Osteocyte (in vitro differentiated cells): Measurements from ENCODE around the gene PDCD2. TPM values are rescaled to one million over a fixed set of nuclear protein-coding genes. Genes with fewer than 3 reads are reported as not detected.

Source experiments
- DNase-seq: peaks from one replicate; pipeline ENCODE4 v3.0.0; 2021; ENCODE audit warnings: mixed read lengths; ENCODE audit not compliant: unreplicated experiment; ENCODE audit errors: extremely low spot score
- H3K27ac Mint-ChIP-seq: one replicate; pipeline ENCODE4 v1.8.0; 2021; ENCODE audit warnings: mild to moderate bottlenecking, mixed read lengths; ENCODE audit not compliant: unreplicated experiment
- H3K27me3 Mint-ChIP-seq: one replicate; pipeline ENCODE4 v1.8.0; 2021; ENCODE audit warnings: mixed read lengths; ENCODE audit not compliant: unreplicated experiment
- H3K36me3 Mint-ChIP-seq: one replicate; pipeline ENCODE4 v1.8.0; 2021; ENCODE audit warnings: mixed read lengths; ENCODE audit not compliant: unreplicated experiment
- H3K4me1 Mint-ChIP-seq: one replicate; pipeline ENCODE4 v1.8.0; 2021; ENCODE audit warnings: mixed read lengths; ENCODE audit not compliant: unreplicated experiment
- H3K4me3 Mint-ChIP-seq: one replicate; pipeline ENCODE4 v1.8.0; 2021; ENCODE audit warnings: mild to moderate bottlenecking, moderate library complexity, mixed read lengths; ENCODE audit not compliant: unreplicated experiment
- H3K9me3 Mint-ChIP-seq: one replicate; pipeline ENCODE4 v1.8.0; 2021; ENCODE audit warnings: mixed read lengths; ENCODE audit not compliant: unreplicated experiment
- CTCF ChIP-seq: fragments of 200-600 bp; sonication (generic); IDR thresholded peaks from 2 replicates; pipeline ENCODE4 v1.5.0; 2021; ENCODE audit warnings: antibody characterized with exemption, mild to moderate bottlenecking, moderate library complexity
- total RNA-seq: library from RNA; stranded (reverse); gene quantifications from 2 replicates; pipeline ENCODE4 v1.2.1, GENCODE V29; 2021

Gene PDCD2
- total RNA-seq, 1 donor from 2014 or later = 60.7 TPM

DNA sequence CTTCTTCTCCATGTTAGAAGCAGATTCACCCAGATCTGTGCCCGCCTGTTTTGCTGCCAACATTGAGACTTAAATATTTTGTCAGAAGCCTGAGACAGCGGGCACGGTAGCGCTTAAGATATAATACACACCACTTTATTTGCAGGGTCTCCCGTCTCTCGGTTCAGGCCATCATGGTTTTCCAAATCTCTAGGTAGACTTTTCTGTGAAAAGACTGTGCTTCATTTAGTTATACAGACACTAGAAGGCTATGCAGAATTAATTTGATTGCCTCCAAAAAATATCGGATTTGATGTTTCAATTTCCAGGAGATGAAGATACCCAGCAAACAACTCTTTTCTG lies 29.7 kb downstream of the PDCD2 start:
- TF ChIP-seq CTCF = no peak
- peaks cover 20% of the 10 kb centered on the region for H3K4me1 Mint-ChIP-seq
- no peak overlapping the region for H3K4me3 Mint-ChIP-seq
- H3K27ac Mint-ChIP-seq = no peak overlapping the region
- H3K9me3 Mint-ChIP-seq = no peaks in the 10 kb centered on the region
- peaks cover 8% of the 10 kb centered on the region for H3K36me3 Mint-ChIP-seq
- no peaks in the 10 kb centered on the region for H3K27me3 Mint-ChIP-seq
- no peak for DNase-seq

- DNase-seq = peak; percentile 97
- H3K9me3 Mint-ChIP-seq = no peaks in the 10 kb centered on the region
- H3K4me3 Mint-ChIP-seq = no peak within 1 kb of the TSS
- peaks cover 7% of the 10 kb centered on the region for H3K36me3 Mint-ChIP-seq
- TF ChIP-seq CTCF = no peak
- H3K27ac Mint-ChIP-seq = no peak within 1 kb of the TSS
- peaks cover 22% of the 10 kb centered on the region for H3K4me1 Mint-ChIP-seq
- H3K27me3 Mint-ChIP-seq = no peaks in the 10 kb centered on the region
These were observed 30.2 kb downstream of the PDCD2 start, which contains the start of gene TBP for GRCh38 chr6:170554013-170554795. TBP (plus strand) TSS chr6:170554369; CDS start chr6:170557030, 2,661 bp downstream.

DNA sequence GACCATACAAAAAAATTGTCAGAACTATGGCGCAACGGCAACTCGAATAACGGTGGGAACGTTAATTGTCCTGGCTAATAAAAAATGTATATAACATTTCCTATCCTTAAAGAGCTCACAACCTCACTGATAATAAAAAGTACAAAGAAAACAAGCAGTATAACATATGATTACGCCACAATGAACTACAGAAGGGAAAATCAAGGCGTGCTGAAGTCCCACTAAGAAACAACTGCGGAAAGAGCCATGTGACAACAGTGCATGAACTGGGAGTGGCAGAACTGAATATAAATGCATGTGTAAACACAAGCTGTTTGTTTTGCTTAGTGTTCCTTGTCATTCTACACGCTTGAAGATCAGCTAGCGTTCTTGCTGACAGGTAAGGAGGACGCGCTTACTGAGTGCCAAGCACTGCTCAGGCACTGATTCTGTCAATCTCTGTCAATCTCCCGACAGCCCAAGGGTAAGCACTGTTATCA lies 30.9 kb downstream of the PDCD2 start:
- Mint-ChIP-seq H3K27me3 (no peaks in the 10 kb centered on the region), H3K4me1 (peaks cover 26% of the 10 kb centered on the region), H3K4me3 (no peak overlapping the region), H3K27ac (no peak overlapping the region), H3K36me3 (peaks cover 9% of the 10 kb centered on the region), H3K9me3 (no peaks in the 10 kb centered on the region)
- DNase-seq = no peak
- TF ChIP-seq CTCF = no peak

GRCh38 chr6:170552765-170553533 lies 31.5 kb downstream of the PDCD2 start, which contains the start of gene PSMB1:
PSMB1 (minus strand) TSS chr6:170553307; CDS start chr6:170553242, 65 bp downstream.
- Mint-ChIP-seq H3K27ac (no peak within 1 kb of the TSS), H3K4me1 (peaks cover 26% of the 10 kb centered on the region), H3K36me3 (peaks cover 8% of the 10 kb centered on the region), H3K4me3 (no peak within 1 kb of the TSS), H3K27me3 (no peaks in the 10 kb centered on the region), H3K9me3 (no peaks in the 10 kb centered on the region)
- TF ChIP-seq CTCF = no peak
- DNase-seq = peak; percentile 94

DNA sequence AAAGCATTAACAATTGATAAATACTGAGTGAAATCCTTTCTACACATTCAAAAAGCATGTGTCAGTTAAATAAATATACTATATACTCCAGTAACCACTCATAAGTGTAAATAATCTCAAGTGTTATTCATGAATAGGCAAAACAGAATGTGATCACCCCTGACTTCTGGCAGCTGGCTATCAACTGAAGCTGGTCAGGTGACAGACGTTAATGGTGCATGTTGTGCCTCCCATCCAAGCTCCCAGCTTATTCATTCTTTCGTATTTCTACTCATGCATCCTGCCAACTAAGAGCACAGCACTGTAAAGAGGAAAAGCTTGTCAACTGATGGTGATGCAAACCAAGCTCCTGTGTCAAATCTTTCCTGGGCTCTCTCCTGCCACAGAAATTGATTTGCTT lies 39.0 kb downstream of the PDCD2 start:
- no peak for DNase-seq
- Mint-ChIP-seq H3K27me3 (no peaks in the 10 kb centered on the region), H3K9me3 (no peaks in the 10 kb centered on the region), H3K27ac (no peak overlapping the region), H3K4me3 (no peak overlapping the region), H3K36me3 (peaks cover 44% of the 10 kb centered on the region), H3K4me1 (peaks cover 11% of the 10 kb centered on the region)
- TF ChIP-seq CTCF = no peak
